Panc1 (cell line): Measurements from ENCODE around the gene MTHFSD. TPM values are rescaled to one million over a fixed set of nuclear protein-coding genes. Genes with fewer than 3 reads are reported as not detected.

Source experiments
- ATAC-seq: fragments of 200-7000 bp; cut with Tn5 transposase; 2 replicates; pipeline ENCODE4 v1.9.1; 2020; ENCODE audit warnings: mild to moderate bottlenecking, moderate library complexity
- BruUV-seq: library from RNA; stranded (reverse); fragments of 400-500 nt; replicated peaks from 2 replicates; lab custom pipeline; 2021; lab: Mats Ljungman, UMichigan
- CTCF ChIA-PET: fragments of 300-600 bp; sonication (Branson Sonifier 250); formaldehyde crosslinking; loops from one replicate; lab custom pipeline; 2022; ENCODE audit warnings: antibody characterized with exemption; lab: Charles Lee
- POLR2A ChIA-PET: fragments of 300-600 bp; sonication (Branson Sonifier 250); formaldehyde crosslinking; loops from one replicate; lab custom pipeline; 2022; ENCODE audit warnings: antibody characterized with exemption; lab: Charles Lee
- DNase-seq: peaks from one replicate; pipeline ENCODE4 v3.0.0-alpha.2; 2010; ENCODE audit warnings: low read depth, low spot score
- H3K27ac ChIP-seq: 2 replicates; pipeline ENCODE4 v1.5.1; 2011; ENCODE audit warnings: mild to moderate bottlenecking, low read length, inconsistent platforms
- H3K27me3 ChIP-seq: fragments of 200-500 bp; sonication (Bioruptor generic); 2 replicates; pipeline ENCODE4 v1.6.0; 2014; ENCODE audit warnings: low read length, inconsistent platforms; ENCODE audit not compliant: control insufficient read depth, insufficient read depth
- H3K36me3 ChIP-seq: fragments of 200-500 bp; sonication (Bioruptor generic); 2 replicates; pipeline ENCODE4 v1.5.1; 2014; ENCODE audit warnings: inconsistent platforms, mild to moderate bottlenecking, low read length, moderate library complexity; ENCODE audit not compliant: control insufficient read depth, insufficient read depth
- H3K4me1 ChIP-seq: 2 replicates; pipeline ENCODE4 v1.5.1; 2011; ENCODE audit warnings: inconsistent platforms, mild to moderate bottlenecking, low read length, moderate library complexity; ENCODE audit not compliant: control insufficient read depth, insufficient read depth
- H3K4me3 ChIP-seq, 2 experiments: 2 replicates each; pipeline ENCODE4 v1.5.1; 2011 to 2012; ENCODE audit warnings: low read depth in 2 of 2, low read length in 2 of 2, mild to moderate bottlenecking in 2 of 2, inconsistent platforms in 1 of 2, moderate library complexity in 1 of 2
- H3K9me3 ChIP-seq: fragments of 200-500 bp; sonication (Bioruptor generic); 2 replicates; pipeline ENCODE4 v1.5.1; 2014; ENCODE audit warnings: low read depth, mild to moderate bottlenecking, inconsistent platforms, low read length, moderate library complexity; ENCODE audit not compliant: control insufficient read depth, insufficient read depth
- CTCF ChIP-seq: fragments of 450-650 bp; IDR thresholded peaks from 2 replicates; pipeline ENCODE4 v1.5.1; 2017; ENCODE audit warnings: mild to moderate bottlenecking
- POLR2AphosphoS5 ChIP-seq: IDR thresholded peaks from 2 replicates; pipeline ENCODE4 v1.6.1; 2012; ENCODE audit warnings: mild to moderate bottlenecking, low read depth, low read length, moderate library complexity
- SIN3A ChIP-seq: IDR thresholded peaks from 2 replicates; pipeline ENCODE4 v1.6.1; 2012; ENCODE audit warnings: low read depth, mild to moderate bottlenecking, low read length, moderate library complexity, borderline replicate concordance; ENCODE audit not compliant: insufficient read depth
- TCF7L2 ChIP-seq: IDR thresholded peaks from 2 replicates; pipeline ENCODE4 v1.6.1; 2011; ENCODE audit warnings: mild to moderate bottlenecking, low read depth, low read length, inconsistent platforms
- in situ Hi-C: cut with HindIII; loops from 2 replicates; pipeline ENCODE4 v1.10.0; 2016; ENCODE audit warnings: low sequenced_read_pairs, low pct_unique_long_range_greater_than_20kb
- intact Hi-C: fragments of 100-400 bp; cut with micrococcal nuclease; formaldehyde crosslinking; loops from one replicate; pipeline ENCODE4 v1.10.0; 2022; ENCODE audit not compliant: unreplicated experiment
- total RNA-seq: library from RNA; stranded (reverse); gene quantifications from one replicate; pipeline ENCODE4 v1.2.1, GENCODE V29; 2021; ENCODE audit not compliant: unreplicated experiment
- TF ChIP-seq, protein P1 (sequence below), 2 experiments: IDR thresholded peaks; 2 replicates each; pipeline ENCODE4 v1.6.1; 2011 to 2012; ENCODE audit warnings: low read depth in 2 of 2, control low read depth in 1 of 2, low read length in 1 of 2, mild to moderate bottlenecking in 1 of 2, moderate library complexity in 1 of 2; ENCODE audit not compliant: insufficient read depth in 1 of 2

Gene MTHFSD
- total RNA-seq, 1 experiment from 2014 or later: 16.5 TPM

GRCh38 chr16:86556576-86556975 is 1.5 kb upstream of the MTHFSD start:
- ChIA-PET POLR2A (no interaction called here), CTCF (no interaction called here)
- Histone ChIP-seq H3K27me3 (no peaks in the 10 kb centered on the region), H3K9me3 (no peaks in the 10 kb centered on the region), H3K27ac (no peak overlapping the region), H3K4me3 (no peak overlapping the region), H3K36me3 (peaks cover 5% of the 10 kb centered on the region; the same call in 1 of the 2 replicates), H3K4me1 (peaks cover 6% of the 10 kb centered on the region)
- in situ Hi-C loops: no loop called here
- no peak for ATAC-seq
- intact Hi-C loops: no loop called here
- no peak for DNase-seq
- no peak for TF ChIP-seq TCF7L2
- no TSS peak for BruUV-seq

DNA sequence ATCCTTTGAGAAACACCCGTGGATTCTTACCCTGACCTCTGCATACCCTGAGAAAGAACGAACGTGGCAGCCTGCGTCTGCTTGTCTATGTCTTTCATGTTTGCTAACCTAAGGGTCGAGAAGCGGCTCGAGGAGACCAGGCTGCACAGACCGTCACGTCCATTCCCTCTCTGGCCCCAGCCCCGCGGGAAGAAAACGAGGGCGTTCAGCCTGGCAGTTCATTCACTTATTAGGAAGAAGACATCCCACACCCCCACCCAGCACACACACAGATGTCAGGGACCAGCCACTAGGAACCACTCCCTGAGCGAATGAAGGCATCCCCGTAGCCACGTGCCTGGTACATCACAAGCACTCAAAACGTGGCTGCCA is 655 bp upstream of the MTHFSD start:
- ATAC-seq: 0 out of 2 replicates have a peak, but pooled peaks have one; percentile 3
- ChIA-PET POLR2A (no interaction called here), CTCF (no interaction called here)
- BruUV-seq: no TSS peak
- in situ Hi-C loops (no loop called here), intact Hi-C loops (no loop called here)
- H3K27ac ChIP-seq: peak overlapping the region; percentile 90
- H3K36me3 ChIP-seq: peaks cover 5% of the 10 kb centered on the region
- peaks cover 6% of the 10 kb centered on the region for H3K4me1 ChIP-seq
- no peak for DNase-seq
- no peak for TF ChIP-seq SIN3A
- no peak for TF ChIP-seq CTCF
- no peak for TF ChIP-seq TCF7L2
- TF ChIP-seq, protein P1, sequence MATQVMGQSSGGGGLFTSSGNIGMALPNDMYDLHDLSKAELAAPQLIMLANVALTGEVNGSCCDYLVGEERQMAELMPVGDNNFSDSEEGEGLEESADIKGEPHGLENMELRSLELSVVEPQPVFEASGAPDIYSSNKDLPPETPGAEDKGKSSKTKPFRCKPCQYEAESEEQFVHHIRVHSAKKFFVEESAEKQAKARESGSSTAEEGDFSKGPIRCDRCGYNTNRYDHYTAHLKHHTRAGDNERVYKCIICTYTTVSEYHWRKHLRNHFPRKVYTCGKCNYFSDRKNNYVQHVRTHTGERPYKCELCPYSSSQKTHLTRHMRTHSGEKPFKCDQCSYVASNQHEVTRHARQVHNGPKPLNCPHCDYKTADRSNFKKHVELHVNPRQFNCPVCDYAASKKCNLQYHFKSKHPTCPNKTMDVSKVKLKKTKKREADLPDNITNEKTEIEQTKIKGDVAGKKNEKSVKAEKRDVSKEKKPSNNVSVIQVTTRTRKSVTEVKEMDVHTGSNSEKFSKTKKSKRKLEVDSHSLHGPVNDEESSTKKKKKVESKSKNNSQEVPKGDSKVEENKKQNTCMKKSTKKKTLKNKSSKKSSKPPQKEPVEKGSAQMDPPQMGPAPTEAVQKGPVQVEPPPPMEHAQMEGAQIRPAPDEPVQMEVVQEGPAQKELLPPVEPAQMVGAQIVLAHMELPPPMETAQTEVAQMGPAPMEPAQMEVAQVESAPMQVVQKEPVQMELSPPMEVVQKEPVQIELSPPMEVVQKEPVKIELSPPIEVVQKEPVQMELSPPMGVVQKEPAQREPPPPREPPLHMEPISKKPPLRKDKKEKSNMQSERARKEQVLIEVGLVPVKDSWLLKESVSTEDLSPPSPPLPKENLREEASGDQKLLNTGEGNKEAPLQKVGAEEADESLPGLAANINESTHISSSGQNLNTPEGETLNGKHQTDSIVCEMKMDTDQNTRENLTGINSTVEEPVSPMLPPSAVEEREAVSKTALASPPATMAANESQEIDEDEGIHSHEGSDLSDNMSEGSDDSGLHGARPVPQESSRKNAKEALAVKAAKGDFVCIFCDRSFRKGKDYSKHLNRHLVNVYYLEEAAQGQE (IDR thresholded peaks at IDR 0.05; ENCODE audit: insufficient read depth in 1 of 2, low read depth in 2 of 2, low read length in 1 of 2): no peak
- no peak for TF ChIP-seq POLR2AphosphoS5
- H3K9me3 ChIP-seq: no peaks in the 10 kb centered on the region
- H3K4me3 ChIP-seq: peak overlapping the region; percentile 87 to 89
- H3K27me3 ChIP-seq: no peaks in the 10 kb centered on the region

DNA sequence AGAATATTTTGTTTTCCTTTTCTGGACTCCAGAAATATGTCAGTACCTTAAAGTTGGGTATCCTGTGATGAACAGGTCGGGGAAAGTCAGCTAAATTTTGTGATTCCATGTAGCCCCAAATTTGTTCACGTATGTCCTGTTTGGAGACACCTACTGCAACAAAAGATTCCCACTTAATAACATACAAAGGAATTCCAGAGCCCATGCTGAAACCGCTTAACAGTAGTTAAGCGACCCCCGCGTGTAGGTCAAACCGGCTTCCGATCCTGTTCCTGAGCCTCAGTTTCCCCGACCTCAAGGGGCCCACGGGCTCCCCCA is 477 bp downstream of the MTHFSD start:
- peaks cover 6% of the 10 kb centered on the region for H3K4me1 ChIP-seq
- ChIA-PET CTCF (no interaction called here), POLR2A (interaction anchor here (0.6 kb wide), 1 partner anchor 10 kb away, joined by 3 read pairs; no protein-coding TSS in a partner anchor)
- DNase-seq: no peak
- H3K9me3 ChIP-seq: no peaks in the 10 kb centered on the region
- TSS peak; percentile 88 for BruUV-seq
- peaks cover 8% of the 10 kb centered on the region for H3K36me3 ChIP-seq
- ATAC-seq: no peak
- H3K27ac ChIP-seq: peak overlapping the region; percentile 84
- intact Hi-C loops (no loop called here), in situ Hi-C loops (no loop called here)
- H3K27me3 ChIP-seq: no peaks in the 10 kb centered on the region
- TF ChIP-seq, protein P1 (IDR thresholded peaks at IDR 0.05; ENCODE audit: insufficient read depth in 1 of 2, low read depth in 2 of 2, low read length in 1 of 2): no peak
- TF ChIP-seq TCF7L2 (no peak), CTCF (no peak), SIN3A (no peak), POLR2AphosphoS5 (no peak)
- peak overlapping the region; percentile 87 to 89 for H3K4me3 ChIP-seq
